ENCODE data around the gene DGKI. TPM values are rescaled to one million over a fixed set of nuclear protein-coding genes. Genes with fewer than 3 reads are reported as not detected.

DGKI gene
- total and polyA plus RNA-seq, 2 of the 13 experiments (the other 11 are each of a cell fraction or from before 2014, with no cell fraction given) = 0.09 to 0.17 TPM

DNA sequence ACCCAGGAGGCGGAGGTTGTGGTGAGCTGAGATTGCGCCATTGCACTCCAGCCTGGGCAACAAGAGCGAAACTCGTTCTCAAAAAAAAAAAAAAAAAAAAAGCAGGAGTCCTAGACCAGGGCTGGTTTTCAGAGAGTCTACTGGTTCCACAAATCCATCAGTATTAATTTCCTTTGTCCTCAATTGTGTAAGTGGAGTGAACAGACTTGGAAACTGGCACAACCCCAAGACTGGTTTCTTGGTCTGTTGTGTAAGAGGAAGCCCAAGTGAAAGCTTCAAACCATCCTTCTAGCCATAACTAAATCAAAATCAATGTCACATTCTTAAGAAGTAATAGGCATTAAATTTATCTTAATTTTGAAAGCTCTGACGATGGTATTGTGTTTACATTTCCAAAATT, 213.6 kb downstream of the DGKI start (continued):
- no peak for TF ChIP-seq MATR3 (CRISPR knock-in tag; IDR thresholded peaks at IDR 0.05)

DNA sequence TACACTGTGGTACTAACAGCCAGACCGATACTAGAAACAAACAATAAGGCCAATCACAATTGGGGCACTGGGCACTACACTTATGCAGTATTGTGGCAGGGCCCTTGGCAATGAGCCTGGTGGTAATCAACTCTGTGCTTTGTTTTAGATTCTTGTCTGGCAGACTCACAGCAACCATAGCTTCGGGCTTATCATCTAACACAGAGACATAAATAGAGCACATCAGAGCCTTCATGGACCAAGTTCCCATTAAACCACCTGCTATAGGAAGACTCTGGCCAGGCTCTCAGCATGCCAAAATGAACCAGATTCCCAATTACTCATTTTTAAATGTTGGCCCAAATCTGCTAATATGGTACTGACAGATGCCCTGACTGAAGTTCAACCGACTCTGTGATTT, 218.6 kb downstream of the DGKI start:
- Histone ChIP-seq H3K9me3 (ENCODE audit: low read length) (no peaks in the 10 kb centered on the region), H3K27me3 (ENCODE audit: control insufficient read depth in 1 of 2, insufficient read depth in 2 of 2, low read length in 2 of 2) (peaks cover 0 to 11% of the 10 kb centered on the region in 2 experiments; a peak in 1 of 5 replicates), H3K9ac (ENCODE audit: insufficient read depth, low read depth, low read length) (no peak overlapping the region), H3K36me3 (replicated peaks in 1 of 2; ENCODE audit: control insufficient read depth in 1 of 2, insufficient read depth in 2 of 2, low read length in 2 of 2) (no peaks in the 10 kb centered on the region), H4K20me1 (ENCODE audit: insufficient read depth, low read length) (no peaks in the 10 kb centered on the region), H2AFZ (ENCODE audit: low read length) (no peak overlapping the region), H3K4me2 (ENCODE audit: low read depth, low read length) (no peak overlapping the region), H3K79me2 (ENCODE audit: insufficient read depth, low read length) (no peaks in the 10 kb centered on the region), H3K4me3 (replicated peaks in 1 of 3; ENCODE audit: insufficient read depth in 1 of 3, low read depth in 2 of 3, low read length in 3 of 3) (no peak overlapping the region), H3K27ac (ENCODE audit: extremely low read length, insufficient read depth, low read length) (no peak overlapping the region), H3K4me1 (ENCODE audit: insufficient read depth, low read length) (no peaks in the 10 kb centered on the region)
- 0% methylated on average over 3 of the region's 3 CpGs for WGBS (ENCODE audit: low lambda C conversion rate)
- no peak for DNase-seq (ENCODE audit: low spot score)
- ChIA-PET POLR2A (no interaction called here), CTCF (ENCODE audit: low intra/inter-chr PET ratio, low total read pairs) (no interaction called here)
- intact Hi-C loops (cut with micrococcal nuclease; ENCODE audit: unreplicated experiment) = no loop called here
- no peak for ATAC-seq
- in situ Hi-C loops (cut with HindIII; ENCODE audit: extremely low pct_ligation_motif_present, low pct_unique_long_range_greater_than_20kb) = no loop called here
- no TSS peak for BruUV-seq (replicated peaks)
- TF ChIP-seq ZNF333 (CRISPR knock-in tag; IDR thresholded peaks at IDR 0.05; ENCODE audit: borderline replicate concordance) = no peak
- TF ChIP-seq, protein P1, sequence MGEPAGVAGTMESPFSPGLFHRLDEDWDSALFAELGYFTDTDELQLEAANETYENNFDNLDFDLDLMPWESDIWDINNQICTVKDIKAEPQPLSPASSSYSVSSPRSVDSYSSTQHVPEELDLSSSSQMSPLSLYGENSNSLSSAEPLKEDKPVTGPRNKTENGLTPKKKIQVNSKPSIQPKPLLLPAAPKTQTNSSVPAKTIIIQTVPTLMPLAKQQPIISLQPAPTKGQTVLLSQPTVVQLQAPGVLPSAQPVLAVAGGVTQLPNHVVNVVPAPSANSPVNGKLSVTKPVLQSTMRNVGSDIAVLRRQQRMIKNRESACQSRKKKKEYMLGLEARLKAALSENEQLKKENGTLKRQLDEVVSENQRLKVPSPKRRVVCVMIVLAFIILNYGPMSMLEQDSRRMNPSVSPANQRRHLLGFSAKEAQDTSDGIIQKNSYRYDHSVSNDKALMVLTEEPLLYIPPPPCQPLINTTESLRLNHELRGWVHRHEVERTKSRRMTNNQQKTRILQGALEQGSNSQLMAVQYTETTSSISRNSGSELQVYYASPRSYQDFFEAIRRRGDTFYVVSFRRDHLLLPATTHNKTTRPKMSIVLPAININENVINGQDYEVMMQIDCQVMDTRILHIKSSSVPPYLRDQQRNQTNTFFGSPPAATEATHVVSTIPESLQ (CRISPR knock-in tag; conservative IDR thresholded peaks at IDR 0.05) = no peak
- no peak for FAIRE-seq

DNA sequence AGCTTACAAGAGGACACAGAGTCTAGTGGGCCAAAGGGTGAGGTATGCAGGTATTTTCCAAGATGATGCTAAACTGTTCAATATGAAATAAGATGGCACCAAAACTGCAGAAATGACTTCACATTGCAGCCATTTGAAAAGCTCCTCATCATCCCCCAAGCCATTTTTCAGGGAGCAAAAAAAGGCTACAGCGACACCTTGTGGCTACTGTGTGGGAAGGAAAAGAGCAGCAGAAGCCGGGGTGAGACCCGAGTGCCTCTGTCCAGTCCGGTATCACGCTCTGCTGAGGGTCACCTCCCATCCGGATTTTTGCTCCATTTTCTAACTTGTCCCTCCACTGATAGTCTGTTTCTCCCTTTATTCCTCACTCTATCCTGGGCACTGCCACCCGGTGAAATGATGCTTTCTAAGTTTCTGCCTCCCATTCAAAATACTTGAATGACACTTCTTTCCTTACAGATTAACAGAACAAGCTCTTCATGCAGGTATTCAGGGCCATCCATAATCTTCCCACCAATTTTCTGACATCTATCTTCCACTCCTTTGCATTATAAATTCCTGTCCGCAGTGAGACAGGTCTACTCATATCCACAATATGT, 220.2 kb downstream of the DGKI start:
- DNase-seq (ENCODE audit: low spot score) (peak; percentile 36), ATAC-seq (peak; percentile 92), FAIRE-seq (peak; percentile 74)
- no peaks in the 10 kb centered on the region for H3K36me3 ChIP-seq (replicated peaks in 1 of 2; ENCODE audit: control insufficient read depth in 1 of 2, insufficient read depth in 2 of 2, low read length in 2 of 2)
- no peaks in the 10 kb centered on the region for H4K20me1 ChIP-seq (ENCODE audit: insufficient read depth, low read length)
- POLR2A ChIA-PET = no interaction called here
- H3K4me3 ChIP-seq (replicated peaks in 1 of 3; ENCODE audit: insufficient read depth in 1 of 3, low read depth in 2 of 3, low read length in 3 of 3) = no peak overlapping the region
- no peaks in the 10 kb centered on the region for H3K4me1 ChIP-seq (ENCODE audit: insufficient read depth, low read length)
- H3K27ac ChIP-seq (ENCODE audit: extremely low read length, insufficient read depth, low read length) = no peak overlapping the region
- peaks cover 0 to 12% of the 10 kb centered on the region in 2 experiments; a peak in 1 of 5 replicates for H3K27me3 ChIP-seq (ENCODE audit: control insufficient read depth in 1 of 2, insufficient read depth in 2 of 2, low read length in 2 of 2)
- no peak overlapping the region for H3K9ac ChIP-seq (ENCODE audit: insufficient read depth, low read depth, low read length)
- no peak overlapping the region for H3K4me2 ChIP-seq (ENCODE audit: low read depth, low read length)
- 2% methylated on average over 7 of the region's 8 CpGs for WGBS (ENCODE audit: low lambda C conversion rate)
- CTCF ChIA-PET (ENCODE audit: low intra/inter-chr PET ratio, low total read pairs) = interaction anchor here (1.2 to 2.8 kb wide), 2 partner anchors 16 to 20 kb away, joined by 3 to 16 read pairs; no protein-coding TSS in a partner anchor
- no peak overlapping the region for H2AFZ ChIP-seq (ENCODE audit: low read length)
- in situ Hi-C loops (cut with HindIII; ENCODE audit: extremely low pct_ligation_motif_present, low pct_unique_long_range_greater_than_20kb) (no loop called here), intact Hi-C loops (cut with micrococcal nuclease; ENCODE audit: unreplicated experiment) (loop anchor here (2.0 kb wide), 1 partner anchor 20 kb away; no protein-coding TSS in a partner anchor)
- H3K79me2 ChIP-seq (ENCODE audit: insufficient read depth, low read length) = no peaks in the 10 kb centered on the region
- H3K9me3 ChIP-seq (ENCODE audit: low read length) = no peaks in the 10 kb centered on the region
- BruUV-seq (replicated peaks) = no TSS peak
- TF ChIP-seq RAD21 (CRISPR knock-in tag; IDR thresholded peaks at IDR 0.05) (peak; percentile 32; the same call in 1 of the 2 replicates), STAG1 (CRISPR knock-in tag; IDR thresholded peaks at IDR 0.05) (peak; percentile 59)
- TF ChIP-seq, protein P2, sequence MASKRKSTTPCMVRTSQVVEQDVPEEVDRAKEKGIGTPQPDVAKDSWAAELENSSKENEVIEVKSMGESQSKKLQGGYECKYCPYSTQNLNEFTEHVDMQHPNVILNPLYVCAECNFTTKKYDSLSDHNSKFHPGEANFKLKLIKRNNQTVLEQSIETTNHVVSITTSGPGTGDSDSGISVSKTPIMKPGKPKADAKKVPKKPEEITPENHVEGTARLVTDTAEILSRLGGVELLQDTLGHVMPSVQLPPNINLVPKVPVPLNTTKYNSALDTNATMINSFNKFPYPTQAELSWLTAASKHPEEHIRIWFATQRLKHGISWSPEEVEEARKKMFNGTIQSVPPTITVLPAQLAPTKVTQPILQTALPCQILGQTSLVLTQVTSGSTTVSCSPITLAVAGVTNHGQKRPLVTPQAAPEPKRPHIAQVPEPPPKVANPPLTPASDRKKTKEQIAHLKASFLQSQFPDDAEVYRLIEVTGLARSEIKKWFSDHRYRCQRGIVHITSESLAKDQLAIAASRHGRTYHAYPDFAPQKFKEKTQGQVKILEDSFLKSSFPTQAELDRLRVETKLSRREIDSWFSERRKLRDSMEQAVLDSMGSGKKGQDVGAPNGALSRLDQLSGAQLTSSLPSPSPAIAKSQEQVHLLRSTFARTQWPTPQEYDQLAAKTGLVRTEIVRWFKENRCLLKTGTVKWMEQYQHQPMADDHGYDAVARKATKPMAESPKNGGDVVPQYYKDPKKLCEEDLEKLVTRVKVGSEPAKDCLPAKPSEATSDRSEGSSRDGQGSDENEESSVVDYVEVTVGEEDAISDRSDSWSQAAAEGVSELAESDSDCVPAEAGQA (IDR thresholded peaks at IDR 0.05; ENCODE audit: low read depth) = no peak
- TF ChIP-seq, protein P2 (CRISPR knock-in tag; IDR thresholded peaks at IDR 0.05; ENCODE audit: borderline replicate concordance) = no peak
